Prostate gland (tissue), 2 donors: ENCODE data around the gene ZNF576. TPM values are rescaled to one million over a fixed set of nuclear protein-coding genes. Genes with fewer than 3 reads are reported as not detected.

Experiments used
- DNase-seq: peaks from one replicate; pipeline ENCODE4 v3.0.0-alpha.2; 2019; ENCODE audit warnings: low spot score
- H3K27ac ChIP-seq, 2 donors: fragments of 200-600 bp; sonication (generic); 2 replicates each; pipeline ENCODE4 v1.5.1; 2017 to 2019
- H3K27me3 ChIP-seq: fragments of 200-600 bp; sonication (generic); replicated peaks from 2 replicates; pipeline ENCODE4 v1.5.1; 2019; ENCODE audit not compliant: insufficient read depth
- H3K36me3 ChIP-seq, 2 donors: fragments of 200-600 bp; sonication (generic); 1 replicate in 1 of 2; 2 replicates in 1 of 2; pipeline versions ENCODE4 v1.5.1 to v1.8.1; 2017 to 2019
- H3K4me1 ChIP-seq: fragments of 200-600 bp; sonication (generic); replicated peaks from 2 replicates; pipeline ENCODE4 v1.5.1; 2019
- H3K4me3 ChIP-seq, 2 donors: fragments of 200-600 bp; sonication (generic); 2 replicates each; pipeline ENCODE4 v1.5.1; 2017 to 2019
- H3K9me3 ChIP-seq: fragments of 200-600 bp; sonication (generic); 2 replicates; pipeline ENCODE4 v1.5.1; 2017
- CTCF ChIP-seq, 4 experiments: fragments of 200-600 bp in 2 of 4; fragments of 450-650 bp in 2 of 4; sonication (generic) in 2 of 4; IDR thresholded peaks; 1 replicate in 3 of 4; 2 replicates in 1 of 4; pipeline ENCODE4 v1.5.1; 2016 to 2019; ENCODE audit warnings: antibody characterized with exemption in 4 of 4, mild to moderate bottlenecking in 2 of 4, moderate library complexity in 2 of 4
- POLR2A ChIP-seq: fragments of 450-650 bp; IDR thresholded peaks from one replicate; pipeline ENCODE4 v1.6.1; 2016; ENCODE audit warnings: antibody characterized with exemption, mild to moderate bottlenecking
- POLR2AphosphoS5 ChIP-seq: sonication (generic); formaldehyde crosslinking; IDR thresholded peaks from one replicate; pipeline ENCODE4 v1.6.1; 2017; ENCODE audit warnings: antibody characterized with exemption
- WGBS: methylation state at CpG from one replicate; pipeline ENCODE4 v1.1.5; 2018; 5-methylcytosine and 5-hydroxymethylcytosine counted together
- intact Hi-C: fragments of 100-400 bp; cut with DNase I; formaldehyde crosslinking; loops from one replicate; pipeline ENCODE4 v1.14.2; 2022
- total RNA-seq, 2 donors: library from RNA; depleted of rRNA; stranded (reverse); fragments of >200 nt; gene quantifications; one replicate each; pipeline ENCODE4 v1.1.0, GENCODE V29; 2016

The ZNF576 gene
- total RNA-seq, 2 donors from 2014 or later = 25.1 to 30.6 TPM

GRCh38 chr19:43638214-43638994 is 42.0 kb downstream of the ZNF576 start:
- Histone ChIP-seq H3K27ac (peak overlapping the region in 1 of 2 donors; percentile 48), H3K9me3 (no peaks in the 10 kb centered on the region), H3K27me3 (no peaks in the 10 kb centered on the region), H3K36me3 (no peaks in the 10 kb centered on the region), H3K4me3 (peak overlapping the region in 1 of 2 donors; percentile 56), H3K4me1 (peaks cover 3% of the 10 kb centered on the region)
- intact Hi-C loops = no loop called here
- TF ChIP-seq POLR2AphosphoS5 (no peak), POLR2A (no peak), CTCF (IDR thresholded peaks at IDR 0.05) (no peak)
- DNase-seq = no peak
- WGBS = 54% methylated on average over 13 of the region's 13 CpGs

GRCh38 chr19:43638995-43639518 is 42.7 kb downstream of the ZNF576 start:
- DNase-seq = no peak
- Histone ChIP-seq H3K9me3 (no peaks in the 10 kb centered on the region), H3K4me1 (peaks cover 3% of the 10 kb centered on the region), H3K27ac (peak overlapping the region; percentile 38 to 48), H3K27me3 (no peaks in the 10 kb centered on the region), H3K4me3 (peak overlapping the region; percentile 51 to 56), H3K36me3 (no peaks in the 10 kb centered on the region)
- WGBS = 5% methylated on average over 18 of the region's 18 CpGs
- intact Hi-C loops = no loop called here
- no peak for TF ChIP-seq POLR2AphosphoS5
- TF ChIP-seq POLR2A = no peak
- TF ChIP-seq CTCF (IDR thresholded peaks at IDR 0.05) = no peak

- Histone ChIP-seq H3K4me3 (peak within 1 kb of the TSS; percentile 51 to 56), H3K27ac (peak within 1 kb of the TSS; percentile 45 to 52), H3K36me3 (no peaks in the 10 kb centered on the region), H3K4me1 (peaks cover 3% of the 10 kb centered on the region), H3K9me3 (no peaks in the 10 kb centered on the region), H3K27me3 (no peaks in the 10 kb centered on the region)
- peak; percentile 43 for DNase-seq
- TF ChIP-seq CTCF (IDR thresholded peaks at IDR 0.05) (no peak), POLR2AphosphoS5 (no peak), POLR2A (peak; percentile 22)
- WGBS = 2% methylated on average over 59 of the region's 110 CpGs
- intact Hi-C loops = no loop called here
Observed at GRCh38 chr19:43639519-43640423, 43.4 kb downstream of the ZNF576 start, which contains the start of gene CADM4. CADM4 (minus strand) TSS chr19:43639850; CDS start chr19:43639790, 60 bp downstream.

GRCh38 chr19:43640424-43640757 is 44.0 kb downstream of the ZNF576 start:
- intact Hi-C loops = no loop called here
- Histone ChIP-seq H3K9me3 (no peaks in the 10 kb centered on the region), H3K27me3 (no peaks in the 10 kb centered on the region), H3K27ac (peak overlapping the region; percentile 45 to 52), H3K4me3 (peak overlapping the region; percentile 51 to 56), H3K36me3 (no peaks in the 10 kb centered on the region), H3K4me1 (peaks cover 3% of the 10 kb centered on the region)
- no peak for DNase-seq
- WGBS = 3% methylated on average over 9 of the region's 9 CpGs
- TF ChIP-seq POLR2A (peak; percentile 44), CTCF (IDR thresholded peaks at IDR 0.05) (no peak)
